HEK293T (cell line): ENCODE measurements around the gene ODAD4.

Experiments used
- CTCF ChIA-PET: fragments of 350-600 bp; formaldehyde crosslinking; extraction: SDS; loops from one replicate; lab custom pipeline; 2021; ENCODE audit warnings: antibody characterized with exemption, inconsistent platforms; lab: Yijun Ruan, JAX
- POLR2A ChIA-PET: fragments of 350-600 bp; formaldehyde crosslinking; extraction: SDS; loops from one replicate; lab custom pipeline; 2020; ENCODE audit warnings: antibody characterized with exemption, inconsistent platforms; lab: Yijun Ruan, JAX
- DNase-seq: peaks from one replicate; pipeline ENCODE4 v3.0.0; 2012; ENCODE audit warnings: mixed read lengths; ENCODE audit errors: extremely low spot score
- ARNT ChIP-seq: fragments of 450-650 bp; IDR thresholded peaks from 2 replicates; pipeline ENCODE4 v1.6.1; 2017; ENCODE audit warnings: mild to moderate bottlenecking
- BHLHE40 ChIP-seq: fragments of 450-650 bp; IDR thresholded peaks from 2 replicates; pipeline ENCODE4 v1.6.1; 2016; ENCODE audit warnings: mild to moderate bottlenecking, moderate library complexity, borderline replicate concordance
- CTBP1 ChIP-seq: fragments of 450-650 bp; IDR thresholded peaks from 2 replicates; pipeline ENCODE4 v1.6.1; 2016; ENCODE audit warnings: borderline replicate concordance
- ELF4 ChIP-seq: fragments of 450-650 bp; IDR thresholded peaks from 2 replicates; pipeline ENCODE4 v1.6.1; 2017; ENCODE audit warnings: antibody characterized with exemption
- FOXA1 ChIP-seq: fragments of 450-650 bp; IDR thresholded peaks from 2 replicates; pipeline ENCODE4 v1.6.1; 2016; ENCODE audit warnings: mild to moderate bottlenecking
- FOXK2 ChIP-seq: fragments of 450-650 bp; IDR thresholded peaks from 2 replicates; pipeline ENCODE4 v1.6.1; 2016; ENCODE audit warnings: mild to moderate bottlenecking
- FOXM1 ChIP-seq: fragments of 450-650 bp; IDR thresholded peaks from 2 replicates; pipeline ENCODE4 v1.6.1; 2017; ENCODE audit warnings: mild to moderate bottlenecking, borderline replicate concordance
- HDGF ChIP-seq: fragments of 450-650 bp; IDR thresholded peaks from 2 replicates; pipeline ENCODE4 v1.6.1; 2017; ENCODE audit warnings: antibody characterized with exemption, borderline replicate concordance
- L3MBTL2 ChIP-seq: fragments of 450-650 bp; conservative IDR thresholded peaks from 2 replicates; pipeline ENCODE4 v1.6.1; 2016; ENCODE audit warnings: mild to moderate bottlenecking
- LEF1 ChIP-seq: fragments of 450-650 bp; IDR thresholded peaks from 2 replicates; pipeline ENCODE4 v1.6.1; 2017; ENCODE audit warnings: mild to moderate bottlenecking, borderline replicate concordance
- NFRKB ChIP-seq: fragments of 450-650 bp; IDR thresholded peaks from 2 replicates; pipeline ENCODE4 v1.6.1; 2016; ENCODE audit warnings: mild to moderate bottlenecking, moderate library complexity
- SP1 ChIP-seq: fragments of 450-650 bp; IDR thresholded peaks from 2 replicates; pipeline ENCODE4 v1.6.1; 2017
- SUZ12 ChIP-seq: fragments of 450-650 bp; IDR thresholded peaks from 2 replicates; pipeline ENCODE4 v1.6.1; 2016; ENCODE audit warnings: mild to moderate bottlenecking
- TARDBP ChIP-seq: fragments of 450-650 bp; IDR thresholded peaks from 2 replicates; pipeline ENCODE4 v1.6.1; 2016
- ZNF384 ChIP-seq: fragments of 450-650 bp; IDR thresholded peaks from 2 replicates; pipeline ENCODE4 v1.6.1; 2016
- TF ChIP-seq, protein P1 (sequence below): fragments of 450-650 bp; IDR thresholded peaks from 2 replicates; pipeline ENCODE4 v1.6.1; 2016

The ODAD4 gene

GRCh38 chr17:41932816-41933389 lies 2.5 kb downstream of the ODAD4 start:
- ChIA-PET CTCF (interaction anchor here (1.0 kb wide), 1 partner anchor 270 kb away, joined by 3 read pairs; no protein-coding TSS in a partner anchor), POLR2A (interaction anchor here (0.6 to 6.6 kb wide), 4 partner anchors 13 to 1893 kb away, joined by 3 to 148 read pairs (median 4); partner anchors contain the start of genes ACLY and DNAJC7)

DNA sequence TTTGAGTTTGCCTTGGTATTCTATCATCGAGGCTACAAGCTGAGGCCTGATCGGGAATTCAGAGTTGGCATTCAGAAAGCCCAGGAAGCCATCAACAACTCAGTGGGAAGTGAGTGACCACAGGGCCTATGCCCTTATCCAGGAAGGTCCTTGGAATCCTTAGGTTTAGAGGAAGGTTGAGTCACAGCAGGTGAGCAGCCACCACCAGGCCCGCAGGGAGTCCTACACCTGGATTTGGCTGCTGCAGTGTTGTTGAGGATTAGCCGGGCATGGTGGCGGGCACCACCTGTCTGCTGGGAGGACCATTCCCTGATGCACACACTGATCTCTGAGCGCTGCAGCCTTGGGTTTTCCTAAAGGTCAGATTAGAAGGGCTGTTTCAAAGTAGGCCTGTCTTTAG lies 5.2 kb downstream of the ODAD4 start:
- no peak for DNase-seq
- CTCF ChIA-PET, result no interaction called here
- POLR2A ChIA-PET, result no interaction called here
- no peak for TF ChIP-seq FOXM1
- no peak for TF ChIP-seq ARNT
- no peak for TF ChIP-seq ZNF384
- TF ChIP-seq SP1, result no peak
- TF ChIP-seq FOXK2, result no peak

More at GRCh38 chr17:41932816-41933389, 2.5 kb downstream of the ODAD4 start:
- DNase-seq, result no peak
- TF ChIP-seq LEF1 (no peak), FOXA1 (no peak), SUZ12 (no peak), SP1 (no peak), BHLHE40 (no peak), TARDBP (no peak), ZNF384 (no peak), NFRKB (no peak), ELF4 (no peak), HDGF (no peak)

- DNase-seq, result no peak
- POLR2A ChIA-PET, result interaction anchor here (1.5 to 4.1 kb wide), 3 partner anchors 8 to 21 kb away, joined by 3 to 35 read pairs (median 6); partner anchors contain the start of genes ACLY and ODAD4
- TF ChIP-seq, protein P1, sequence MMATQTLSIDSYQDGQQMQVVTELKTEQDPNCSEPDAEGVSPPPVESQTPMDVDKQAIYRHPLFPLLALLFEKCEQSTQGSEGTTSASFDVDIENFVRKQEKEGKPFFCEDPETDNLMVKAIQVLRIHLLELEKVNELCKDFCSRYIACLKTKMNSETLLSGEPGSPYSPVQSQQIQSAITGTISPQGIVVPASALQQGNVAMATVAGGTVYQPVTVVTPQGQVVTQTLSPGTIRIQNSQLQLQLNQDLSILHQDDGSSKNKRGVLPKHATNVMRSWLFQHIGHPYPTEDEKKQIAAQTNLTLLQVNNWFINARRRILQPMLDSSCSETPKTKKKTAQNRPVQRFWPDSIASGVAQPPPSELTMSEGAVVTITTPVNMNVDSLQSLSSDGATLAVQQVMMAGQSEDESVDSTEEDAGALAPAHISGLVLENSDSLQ, result no peak
- TF ChIP-seq ZNF384 (no peak), FOXM1 (no peak), ELF4 (no peak), LEF1 (no peak), SP1 (no peak), BHLHE40 (no peak), ARNT (no peak), SUZ12 (no peak), FOXK2 (no peak), NFRKB (no peak), FOXA1 (no peak), TARDBP (no peak), L3MBTL2 (no peak), CTBP1 (no peak), HDGF (no peak)
- CTCF ChIA-PET, result interaction anchor here (0.6 kb wide), 1 partner anchor 322 kb away, joined by 4 read pairs; no protein-coding TSS in a partner anchor
Observed at GRCh38 chr17:41937970-41938954, 7.8 kb downstream of the ODAD4 start.

GRCh38 chr17:41939044-41939692 lies 8.8 kb downstream of the ODAD4 start:
- TF ChIP-seq ZNF384 (no peak), CTBP1 (no peak), LEF1 (no peak), BHLHE40 (no peak), TARDBP (no peak), NFRKB (no peak), FOXM1 (no peak), FOXK2 (no peak), ARNT (no peak), SP1 (no peak), FOXA1 (no peak), L3MBTL2 (no peak), ELF4 (no peak), SUZ12 (no peak), HDGF (no peak)
- TF ChIP-seq, protein P1, result no peak
- ChIA-PET POLR2A (interaction anchor here (1.0 to 4.1 kb wide), 4 partner anchors 9 to 141 kb away, joined by 3 to 35 read pairs (median 4); partner anchors contain the start of genes ACLY and ODAD4), CTCF (interaction anchor here (1.1 kb wide), 1 partner anchor 9 kb away, joined by 3 read pairs; the partner anchor contains the start of gene ODAD4)

GRCh38 chr17:41939693-41940090 lies 9.3 kb downstream of the ODAD4 start:
- TF ChIP-seq LEF1 (no peak), L3MBTL2 (no peak), CTBP1 (no peak), ZNF384 (no peak), SUZ12 (no peak), TARDBP (no peak)
- TF ChIP-seq, protein P1, result no peak
- ChIA-PET CTCF (interaction anchor here (1.1 kb wide), 1 partner anchor 9 kb away, joined by 3 read pairs; the partner anchor contains the start of gene ODAD4), POLR2A (interaction anchor here (1.0 to 4.1 kb wide), 4 partner anchors 10 to 140 kb away, joined by 3 to 35 read pairs (median 4); partner anchors contain the start of genes ACLY and ODAD4)
- DNase-seq, result no peak

More at GRCh38 chr17:41939044-41939692, 8.8 kb downstream of the ODAD4 start:
- DNase-seq, result no peak
